ENCODE measurements around the gene SLC25A21.

DNA sequence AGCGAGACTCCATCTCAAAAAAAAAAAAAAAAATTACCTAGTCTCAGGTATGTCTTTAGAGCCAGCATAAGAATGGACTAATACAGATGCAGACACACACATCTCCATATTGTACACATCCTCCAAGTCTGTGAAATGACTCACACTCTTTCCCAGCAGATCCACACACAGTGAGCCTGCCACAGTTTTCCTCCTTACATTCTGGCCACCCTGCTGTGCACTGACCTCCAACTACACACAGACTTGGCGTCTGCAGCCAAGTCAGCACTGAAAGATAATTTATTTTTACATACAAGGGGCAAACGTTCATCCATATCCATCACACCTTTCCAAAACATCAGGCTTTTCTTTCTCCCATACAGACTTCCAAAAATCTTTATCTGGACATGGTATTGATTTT is 115.9 kb downstream of the SLC25A21 start:
- TF ChIP-seq, protein P1, sequence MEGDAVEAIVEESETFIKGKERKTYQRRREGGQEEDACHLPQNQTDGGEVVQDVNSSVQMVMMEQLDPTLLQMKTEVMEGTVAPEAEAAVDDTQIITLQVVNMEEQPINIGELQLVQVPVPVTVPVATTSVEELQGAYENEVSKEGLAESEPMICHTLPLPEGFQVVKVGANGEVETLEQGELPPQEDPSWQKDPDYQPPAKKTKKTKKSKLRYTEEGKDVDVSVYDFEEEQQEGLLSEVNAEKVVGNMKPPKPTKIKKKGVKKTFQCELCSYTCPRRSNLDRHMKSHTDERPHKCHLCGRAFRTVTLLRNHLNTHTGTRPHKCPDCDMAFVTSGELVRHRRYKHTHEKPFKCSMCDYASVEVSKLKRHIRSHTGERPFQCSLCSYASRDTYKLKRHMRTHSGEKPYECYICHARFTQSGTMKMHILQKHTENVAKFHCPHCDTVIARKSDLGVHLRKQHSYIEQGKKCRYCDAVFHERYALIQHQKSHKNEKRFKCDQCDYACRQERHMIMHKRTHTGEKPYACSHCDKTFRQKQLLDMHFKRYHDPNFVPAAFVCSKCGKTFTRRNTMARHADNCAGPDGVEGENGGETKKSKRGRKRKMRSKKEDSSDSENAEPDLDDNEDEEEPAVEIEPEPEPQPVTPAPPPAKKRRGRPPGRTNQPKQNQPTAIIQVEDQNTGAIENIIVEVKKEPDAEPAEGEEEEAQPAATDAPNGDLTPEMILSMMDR (conservative IDR thresholded peaks at IDR 0.05 in 1 of 2, IDR thresholded peaks at IDR 0.05 in 1 of 2; ENCODE audit: low read depth in 1 of 2, low read length in 2 of 2) = no peak
- no peak for TF ChIP-seq EZH2 (IDR thresholded peaks at IDR 0.05; ENCODE audit: low read length, missing control alignments)
